Activated CD4-positive, alpha-beta T cell treated with anti-CD3 and anti-CD28 coated beads, Interleukin-2, amount 50 U/mL, for 1 hour (primary cell): ENCODE measurements around the gene MCM5.
"Not testable (repeated sequence)": the region's sequence is repeated elsewhere in the genome, so short reads cannot be mapped to it uniquely, and the experiment has no call there.

Experiments
- DNase-seq: peaks from one replicate; pipeline ENCODE4 v3.0.0-alpha.2; 2020

Gene MCM5

GRCh38 chr22:35452810-35453743 is 53.1 kb downstream of the MCM5 start:
- no peak for DNase-seq

GRCh38 chr22:35454416-35455054 is 54.6 kb downstream of the MCM5 start:
- no peak for DNase-seq

GRCh38 chr22:35455529-35455928 is 55.6 kb downstream of the MCM5 start:
- no peak for DNase-seq

- DNase-seq = no peak
Measured at GRCh38 chr22:35456757-35457156, 56.8 kb downstream of the MCM5 start.

GRCh38 chr22:35457729-35458546 is 58.0 kb downstream of the MCM5 start:
- no peak for DNase-seq

GRCh38 chr22:35458547-35459422 is 58.8 kb downstream of the MCM5 start:
- DNase-seq = no peak

GRCh38 chr22:35459423-35459894 is 59.5 kb downstream of the MCM5 start:
- DNase-seq = no peak

- DNase-seq = not testable (repeated sequence)
Measured at GRCh38 chr22:35459976-35460375, 60.0 kb downstream of the MCM5 start.

- no peak for DNase-seq
Measured at GRCh38 chr22:35460688-35461087, 60.7 kb downstream of the MCM5 start.

- DNase-seq = no peak
Measured at GRCh38 chr22:35462498-35463230, 62.7 kb downstream of the MCM5 start.

GRCh38 chr22:35463231-35463933 is 63.4 kb downstream of the MCM5 start:
- DNase-seq = no peak

- no peak for DNase-seq
Measured at GRCh38 chr22:35464399-35464798, 64.5 kb downstream of the MCM5 start.

- DNase-seq = no peak
Measured at GRCh38 chr22:35465109-35465701, 65.3 kb downstream of the MCM5 start.

GRCh38 chr22:35467681-35468434 is 67.9 kb downstream of the MCM5 start:
- DNase-seq = no peak

- no peak for DNase-seq
Measured at GRCh38 chr22:35470903-35471321, 71.0 kb downstream of the MCM5 start.

GRCh38 chr22:35471566-35471965 is 71.6 kb downstream of the MCM5 start:
- DNase-seq = not testable (repeated sequence)

GRCh38 chr22:35472488-35472887 is 72.5 kb downstream of the MCM5 start:
- DNase-seq = no peak

GRCh38 chr22:35473971-35474370 is 74.0 kb downstream of the MCM5 start:
- DNase-seq = no peak
